HCT116 (cell line): Measurements from ENCODE around the gene RAD51D. TPM values are rescaled to one million over a fixed set of nuclear protein-coding genes. Genes with fewer than 3 reads are reported as not detected.

Source experiments
- ATAC-seq: fragments of 200-7000 bp; cut with Tn5 transposase; 2 replicates; pipeline ENCODE4 v1.9.1; 2020; ENCODE audit warnings: mild to moderate bottlenecking, moderate library complexity
- Bru-seq: library from RNA; stranded (reverse); fragments of 400-500 nt; gene quantifications from one replicate; lab custom pipeline; 2021; lab: Mats Ljungman, UMichigan
- BruChase-seq, 2 experiments: library from RNA; stranded (reverse); fragments of 400-500 nt; gene quantifications; one replicate each; lab custom pipeline; 2021; lab: Mats Ljungman, UMichigan
- BruUV-seq: library from RNA; stranded (reverse); fragments of 400-500 nt; replicated peaks from 2 replicates; lab custom pipeline; 2021; lab: Mats Ljungman, UMichigan
- CTCF ChIA-PET: fragments of 300-600 bp; sonication (Branson Sonifier 250); formaldehyde crosslinking; loops from one replicate; lab custom pipeline; 2021; ENCODE audit warnings: antibody characterized with exemption; lab: Charles Lee
- POLR2A ChIA-PET: fragments of 300-600, 350-600 bp; sonication (Branson Sonifier 250); formaldehyde crosslinking; loops from one replicate; lab custom pipeline; 2021; ENCODE audit warnings: antibody characterized with exemption; lab: Charles Lee
- RAD21 ChIA-PET, 2 experiments: fragments of 300-600 bp; sonication (Branson Sonifier 250); formaldehyde crosslinking; loops; one replicate each; lab custom pipeline; 2023; ENCODE audit warnings: low total read pairs in 2 of 2; ENCODE audit not compliant: uncharacterized antibody in 2 of 2, unreplicated experiment in 2 of 2, low non-redundant PET in 1 of 2; lab: Charles Lee
- DNase-seq: peaks from one replicate; pipeline ENCODE4 v3.0.0-alpha.2; 2010; ENCODE audit warnings: low read depth, low spot score
- H2AFZ ChIP-seq: fragments of 200-600 bp; shearing (Covaris generic), sonication (generic); 2 replicates; pipeline ENCODE4 v1.6.1; 2017; ENCODE audit warnings: low read depth, mixed run types, mixed read lengths, antibody characterized with exemption, low read length; ENCODE audit not compliant: poor library complexity, severe bottlenecking
- H3K27ac ChIP-seq: 2 replicates; pipeline ENCODE4 v1.5.1; 2012; ENCODE audit warnings: low read depth, low read length
- H3K27me3 ChIP-seq: fragments of 200-600 bp; sonication (generic); 2 replicates; pipeline ENCODE4 v1.6.1; 2016; ENCODE audit warnings: mixed run types, low read length, mixed read lengths; ENCODE audit not compliant: insufficient read depth
- H3K36me3 ChIP-seq, 2 experiments: fragments of 200-500 bp in 1 of 2; fragments of 200-600 bp in 1 of 2; sonication (Bioruptor generic) in 1 of 2; sonication (generic) in 1 of 2; 2 replicates each; pipeline versions ENCODE4 v1.5.1 to v1.6.1; 2014 to 2016; ENCODE audit warnings: low read length in 2 of 2, inconsistent platforms in 1 of 2, mixed read lengths in 1 of 2, mixed run types in 1 of 2; ENCODE audit not compliant: insufficient read depth in 2 of 2, control insufficient read depth in 1 of 2
- H3K4me1 ChIP-seq, 2 experiments: fragments of 200-600 bp in 1 of 2; sonication (generic) in 1 of 2; 2 replicates each; pipeline versions ENCODE4 v1.5.1 to v1.6.1; 2012 to 2017; ENCODE audit warnings: low read length in 2 of 2, inconsistent platforms in 1 of 2, mild to moderate bottlenecking in 1 of 2, mixed read lengths in 1 of 2, mixed run types in 1 of 2, moderate library complexity in 1 of 2; ENCODE audit not compliant: insufficient read depth in 2 of 2, control insufficient read depth in 1 of 2
- H3K4me2 ChIP-seq: fragments of 200-600 bp; sonication (generic); 2 replicates; pipeline ENCODE4 v1.6.1; 2017; ENCODE audit warnings: mixed run types, low read length, mixed read lengths
- H3K4me3 ChIP-seq, 2 experiments: fragments of 200-600 bp in 1 of 2; sonication (generic) in 1 of 2; replicated peaks in 1 of 2; 2 replicates each; pipeline ENCODE4 v1.5.1; 2011 to 2016; ENCODE audit warnings: low read length in 2 of 2, control low read depth in 1 of 2, low read depth in 1 of 2, mild to moderate bottlenecking in 1 of 2, mixed read lengths in 1 of 2, mixed run types in 1 of 2
- H3K79me2 ChIP-seq: fragments of 200-600 bp; sonication (generic); 2 replicates; pipeline ENCODE4 v1.6.1; 2017; ENCODE audit warnings: mild to moderate bottlenecking, mixed run types, low read length, moderate library complexity, mixed read lengths; ENCODE audit not compliant: insufficient read depth
- H3K9ac ChIP-seq: fragments of 200-600 bp; sonication (generic); 2 replicates; pipeline ENCODE4 v1.6.1; 2016; ENCODE audit warnings: low read length, mixed read lengths
- H3K9me2 ChIP-seq: fragments of 200-600 bp; sonication (generic), shearing (Covaris generic); 2 replicates; pipeline ENCODE4 v1.6.1; 2017; ENCODE audit warnings: mixed run types, mild to moderate bottlenecking, moderate library complexity; ENCODE audit not compliant: insufficient read depth
- H3K9me3 ChIP-seq, 2 experiments: fragments of 200-500 bp in 1 of 2; fragments of 200-600 bp in 1 of 2; sonication (Bioruptor generic) in 1 of 2; sonication (generic) in 1 of 2; 2 replicates each; pipeline ENCODE4 v1.6.1; 2014 to 2017; ENCODE audit warnings: low read length in 2 of 2, mixed read lengths in 2 of 2, inconsistent platforms in 1 of 2, low read depth in 1 of 2, mild to moderate bottlenecking in 1 of 2, mixed run types in 1 of 2, moderate library complexity in 1 of 2; ENCODE audit not compliant: control insufficient read depth in 1 of 2, insufficient read depth in 1 of 2
- H4K20me1 ChIP-seq: fragments of 200-600 bp; sonication (generic), shearing (Covaris generic); 2 replicates; pipeline ENCODE4 v1.6.1; 2017; ENCODE audit warnings: mixed run types, mild to moderate bottlenecking, moderate library complexity; ENCODE audit not compliant: insufficient read depth
- CEBPB ChIP-seq: IDR thresholded peaks from 2 replicates; pipeline ENCODE4 v1.6.1; 2012; ENCODE audit warnings: low read depth
- EGR1 ChIP-seq: IDR thresholded peaks from 2 replicates; pipeline ENCODE4 v1.6.1; 2012; ENCODE audit warnings: low read depth
- ELF1 ChIP-seq: IDR thresholded peaks from 2 replicates; pipeline ENCODE4 v1.6.1; 2012; ENCODE audit warnings: low read depth, borderline replicate concordance
- FOSL1 ChIP-seq: IDR thresholded peaks from 2 replicates; pipeline ENCODE4 v1.6.1; 2012; ENCODE audit warnings: low read depth
- JUND ChIP-seq: IDR thresholded peaks from 2 replicates; pipeline ENCODE4 v1.6.1; 2012
- POLR2AphosphoS5 ChIP-seq: IDR thresholded peaks from 2 replicates; pipeline ENCODE4 v1.6.1; 2011; ENCODE audit warnings: mild to moderate bottlenecking, low read depth, low read length, moderate library complexity
- RAD21 ChIP-seq: IDR thresholded peaks from 2 replicates; pipeline ENCODE4 v1.6.1; 2012; ENCODE audit warnings: low read depth, mild to moderate bottlenecking
- SIN3A ChIP-seq: IDR thresholded peaks from 2 replicates; pipeline ENCODE4 v1.6.1; 2012; ENCODE audit warnings: low read depth
- SP1 ChIP-seq: IDR thresholded peaks from 2 replicates; pipeline ENCODE4 v1.6.1; 2012; ENCODE audit warnings: low read depth
- TCF7L2 ChIP-seq: IDR thresholded peaks from 2 replicates; pipeline ENCODE4 v1.7.0; 2011; ENCODE audit warnings: borderline replicate concordance, inconsistent platforms; ENCODE audit not compliant: insufficient read depth, insufficient read length; ENCODE audit errors: extremely low read depth
- YY1 ChIP-seq: IDR thresholded peaks from 2 replicates; pipeline ENCODE4 v1.6.1; 2011; ENCODE audit warnings: low read length, low read depth, moderate library complexity, mild to moderate bottlenecking; ENCODE audit not compliant: insufficient replicate concordance; ENCODE audit errors: extremely low read depth
- ZFX ChIP-seq: fragments of 450-650 bp; IDR thresholded peaks from 2 replicates; pipeline ENCODE4 v1.6.1; 2017
- ZNF274 ChIP-seq: fragments of 200-500 bp; sonication (Bioruptor generic); IDR thresholded peaks from 2 replicates; pipeline ENCODE4 v1.6.1; 2014; ENCODE audit warnings: mild to moderate bottlenecking, low read depth, low read length, inconsistent platforms
- intact Hi-C: fragments of 100-400 bp; cut with micrococcal nuclease; formaldehyde crosslinking; loops from 2 replicates; pipeline ENCODE4 v1.10.0; 2022
- long read RNA-seq: library from polyadenylated mRNA; unstranded; transcript quantifications from one replicate; pipeline ENCODE4 v2.0.0, GENCODE V29; 2021; ENCODE audit not compliant: unreplicated experiment
- polyA plus RNA-seq: library from polyadenylated mRNA; unstranded; fragments of >200 nt; gene quantifications from 2 replicates; pipeline ENCODE4 v1.2.1, GENCODE V29; 2012; ENCODE audit warnings: missing spikeins
- total RNA-seq: library from RNA; stranded (reverse); gene quantifications from one replicate; pipeline ENCODE4 v1.2.1, GENCODE V29; 2021; ENCODE audit not compliant: unreplicated experiment
- TF ChIP-seq, protein P1 (sequence below): IDR thresholded peaks from 2 replicates; pipeline ENCODE4 v1.6.1; 2011; ENCODE audit warnings: mild to moderate bottlenecking, low read length, moderate library complexity; ENCODE audit not compliant: insufficient replicate concordance; ENCODE audit errors: extremely low read depth
- TF ChIP-seq, protein P2 (sequence below): IDR thresholded peaks from 2 replicates; pipeline ENCODE4 v1.6.1; 2012
- TF ChIP-seq, protein P3 (sequence below): IDR thresholded peaks from 2 replicates; pipeline ENCODE4 v1.6.1; 2012; ENCODE audit warnings: low read depth
- TF ChIP-seq, protein P4 (sequence below): IDR thresholded peaks from 2 replicates; pipeline ENCODE4 v1.6.1; 2012

RAD51D gene
- total RNA-seq, result 12.9 TPM
- 7.7 and 8.3 TPM in 2 replicates for polyA plus RNA-seq
- Bru-seq, nascent RNA, result percentile 68 among the genes with signal in this experiment
- BruChase-seq, experiment 1, labeled RNA remaining after a 6-hour chase, result percentile 82 among the genes with signal in this experiment
- BruChase-seq, experiment 2, labeled RNA remaining after a 2-hour chase, result percentile 80 among the genes with signal in this experiment
- long read RNA-seq, full-length matches to known transcripts, result 7 of 22 reads
- long read RNA-seq, partial matches to known transcripts, result 0 of 22 reads
- long read RNA-seq, other reads (novel, unspliced or antisense), result 15 of 22 reads

DNA sequence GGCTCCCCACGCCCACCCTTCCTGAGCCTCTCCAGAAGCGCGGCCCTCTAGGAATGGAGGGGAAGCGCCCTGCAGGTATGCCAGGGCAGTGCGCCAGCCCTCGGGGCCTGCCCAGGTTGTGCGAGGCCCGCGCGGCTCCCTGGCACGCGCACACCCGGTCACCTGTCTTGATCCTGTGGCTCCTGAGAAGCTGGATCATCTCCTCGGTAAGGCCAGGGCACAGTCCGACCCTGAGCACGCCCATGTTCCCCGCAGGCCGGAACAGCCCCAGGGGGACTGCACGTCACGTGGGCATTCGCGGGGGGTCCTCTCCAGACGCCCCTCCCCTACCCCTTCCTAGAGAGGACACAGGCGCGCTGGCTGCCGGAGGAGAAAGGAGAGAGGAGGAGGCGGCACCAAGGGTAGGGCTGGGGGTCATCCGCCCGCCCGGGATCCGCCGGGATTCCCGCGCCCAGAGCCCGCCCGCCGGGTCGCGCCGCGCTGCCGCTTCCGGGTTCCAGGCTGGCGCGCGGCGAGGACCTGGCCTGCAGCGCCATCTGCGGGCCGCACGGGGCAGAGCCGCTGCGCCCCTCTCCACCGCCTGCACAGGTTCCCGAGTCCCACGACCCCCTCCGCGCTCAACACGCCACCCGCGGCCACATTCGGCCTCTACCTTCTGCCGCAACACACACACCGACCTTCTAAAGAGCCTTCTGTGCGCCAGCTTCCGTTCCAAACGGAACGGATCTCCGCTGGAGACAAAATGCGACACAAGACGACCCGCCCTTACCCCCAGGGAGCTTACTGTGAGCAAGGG is at the start of gene RAD51D:
TSS of gene RAD51D (minus strand) at position 491 of the 796 bp plus-strand sequence. CDS start at position 244, 247 bp downstream.
- BruUV-seq, result no TSS peak
- Histone ChIP-seq H3K27ac (peak within 1 kb of the TSS; percentile 78), H3K4me2 (peak within 1 kb of the TSS; percentile 94), H3K4me3 (peak within 1 kb of the TSS; percentile 70 to 72), H3K4me1 (peaks cover 5 to 23% of the 10 kb centered on the region in 2 experiments; a peak in 3 of 4 replicates), H2AFZ (peak within 1 kb of the TSS; percentile 46), H3K9me2 (no peaks in the 10 kb centered on the region), H3K79me2 (peaks cover under 1% of the 10 kb centered on the region; the same call in 1 of the 2 replicates), H3K27me3 (no peaks in the 10 kb centered on the region), H3K9ac (peak within 1 kb of the TSS; percentile 81), H3K9me3 (no peaks in the 10 kb centered on the region), H4K20me1 (no peaks in the 10 kb centered on the region), H3K36me3 (no peaks in the 10 kb centered on the region)
- RAD21 ChIA-PET, result interaction anchor here in 1 of 2 experiments (1.3 kb wide), 1 partner anchor 121 kb away, joined by 3 read pairs; no protein-coding TSS in a partner anchor
- intact Hi-C loops, result loop anchor here (2.0 to 5.0 kb wide), 3 partner anchors 137 to 699 kb away; partner anchors contain the start of gene LIG3
- POLR2A ChIA-PET, result no interaction called here
- DNase-seq, result peak; percentile 48
- CTCF ChIA-PET, result interaction anchor here (0.7 to 3.3 kb wide), 9 partner anchors 30 to 699 kb away, joined by 3 to 13 read pairs (median 4); partner anchors contain the start of gene SLFN12L
- peak; percentile 87 for ATAC-seq
- TF ChIP-seq, protein P1, sequence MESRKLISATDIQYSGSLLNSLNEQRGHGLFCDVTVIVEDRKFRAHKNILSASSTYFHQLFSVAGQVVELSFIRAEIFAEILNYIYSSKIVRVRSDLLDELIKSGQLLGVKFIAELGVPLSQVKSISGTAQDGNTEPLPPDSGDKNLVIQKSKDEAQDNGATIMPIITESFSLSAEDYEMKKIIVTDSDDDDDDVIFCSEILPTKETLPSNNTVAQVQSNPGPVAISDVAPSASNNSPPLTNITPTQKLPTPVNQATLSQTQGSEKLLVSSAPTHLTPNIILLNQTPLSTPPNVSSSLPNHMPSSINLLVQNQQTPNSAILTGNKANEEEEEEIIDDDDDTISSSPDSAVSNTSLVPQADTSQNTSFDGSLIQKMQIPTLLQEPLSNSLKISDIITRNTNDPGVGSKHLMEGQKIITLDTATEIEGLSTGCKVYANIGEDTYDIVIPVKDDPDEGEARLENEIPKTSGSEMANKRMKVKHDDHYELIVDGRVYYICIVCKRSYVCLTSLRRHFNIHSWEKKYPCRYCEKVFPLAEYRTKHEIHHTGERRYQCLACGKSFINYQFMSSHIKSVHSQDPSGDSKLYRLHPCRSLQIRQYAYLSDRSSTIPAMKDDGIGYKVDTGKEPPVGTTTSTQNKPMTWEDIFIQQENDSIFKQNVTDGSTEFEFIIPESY, result no peak
- TF ChIP-seq SIN3A, result no peak
- no peak for TF ChIP-seq EGR1
- TF ChIP-seq, protein P2, sequence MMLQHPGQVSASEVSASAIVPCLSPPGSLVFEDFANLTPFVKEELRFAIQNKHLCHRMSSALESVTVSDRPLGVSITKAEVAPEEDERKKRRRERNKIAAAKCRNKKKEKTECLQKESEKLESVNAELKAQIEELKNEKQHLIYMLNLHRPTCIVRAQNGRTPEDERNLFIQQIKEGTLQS, result no peak
- TF ChIP-seq, protein P3, sequence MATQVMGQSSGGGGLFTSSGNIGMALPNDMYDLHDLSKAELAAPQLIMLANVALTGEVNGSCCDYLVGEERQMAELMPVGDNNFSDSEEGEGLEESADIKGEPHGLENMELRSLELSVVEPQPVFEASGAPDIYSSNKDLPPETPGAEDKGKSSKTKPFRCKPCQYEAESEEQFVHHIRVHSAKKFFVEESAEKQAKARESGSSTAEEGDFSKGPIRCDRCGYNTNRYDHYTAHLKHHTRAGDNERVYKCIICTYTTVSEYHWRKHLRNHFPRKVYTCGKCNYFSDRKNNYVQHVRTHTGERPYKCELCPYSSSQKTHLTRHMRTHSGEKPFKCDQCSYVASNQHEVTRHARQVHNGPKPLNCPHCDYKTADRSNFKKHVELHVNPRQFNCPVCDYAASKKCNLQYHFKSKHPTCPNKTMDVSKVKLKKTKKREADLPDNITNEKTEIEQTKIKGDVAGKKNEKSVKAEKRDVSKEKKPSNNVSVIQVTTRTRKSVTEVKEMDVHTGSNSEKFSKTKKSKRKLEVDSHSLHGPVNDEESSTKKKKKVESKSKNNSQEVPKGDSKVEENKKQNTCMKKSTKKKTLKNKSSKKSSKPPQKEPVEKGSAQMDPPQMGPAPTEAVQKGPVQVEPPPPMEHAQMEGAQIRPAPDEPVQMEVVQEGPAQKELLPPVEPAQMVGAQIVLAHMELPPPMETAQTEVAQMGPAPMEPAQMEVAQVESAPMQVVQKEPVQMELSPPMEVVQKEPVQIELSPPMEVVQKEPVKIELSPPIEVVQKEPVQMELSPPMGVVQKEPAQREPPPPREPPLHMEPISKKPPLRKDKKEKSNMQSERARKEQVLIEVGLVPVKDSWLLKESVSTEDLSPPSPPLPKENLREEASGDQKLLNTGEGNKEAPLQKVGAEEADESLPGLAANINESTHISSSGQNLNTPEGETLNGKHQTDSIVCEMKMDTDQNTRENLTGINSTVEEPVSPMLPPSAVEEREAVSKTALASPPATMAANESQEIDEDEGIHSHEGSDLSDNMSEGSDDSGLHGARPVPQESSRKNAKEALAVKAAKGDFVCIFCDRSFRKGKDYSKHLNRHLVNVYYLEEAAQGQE, result no peak
- TF ChIP-seq FOSL1, result no peak
- TF ChIP-seq RAD21, result peak; percentile 82
- TF ChIP-seq CEBPB, result no peak
- no peak for TF ChIP-seq JUND
- TF ChIP-seq ZNF274, result no peak
- peak; percentile 89 for TF ChIP-seq ELF1
- no peak for TF ChIP-seq TCF7L2
- TF ChIP-seq YY1, result no peak
- peak; percentile 88 for TF ChIP-seq ZFX
- peak; percentile 35 for TF ChIP-seq POLR2AphosphoS5
- TF ChIP-seq, protein P4, sequence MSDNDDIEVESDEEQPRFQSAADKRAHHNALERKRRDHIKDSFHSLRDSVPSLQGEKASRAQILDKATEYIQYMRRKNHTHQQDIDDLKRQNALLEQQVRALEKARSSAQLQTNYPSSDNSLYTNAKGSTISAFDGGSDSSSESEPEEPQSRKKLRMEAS, result peak; percentile 85
- TF ChIP-seq SP1, result no peak
